Measurements from ENCODE around the gene EIF2S1.
"Not testable (repeated sequence)": the region's sequence is repeated elsewhere in the genome, so short reads cannot be mapped to it uniquely, and the experiment has no call there.

The EIF2S1 gene

GRCh38 chr14:67389811-67390534 is 29.8 kb downstream of the EIF2S1 start:
- Mint-ChIP-seq H3K27me3 (no peaks in the 10 kb centered on the region), H3K27ac (no peak overlapping the region), H3K4me3 (no peak overlapping the region), H3K36me3 (peaks cover 7% of the 10 kb centered on the region), H3K4me1 (no peaks in the 10 kb centered on the region), H3K9me3 (no peaks in the 10 kb centered on the region)
- DNase-seq (ENCODE audit: low spot score in 2 of 2), result no peak
- ATAC-seq (ENCODE audit: low read depth), result no peak

GRCh38 chr14:67391268-67391667 is 31.1 kb downstream of the EIF2S1 start:
- H3K36me3 Mint-ChIP-seq, result peaks cover 3% of the 10 kb centered on the region
- no peak for ATAC-seq (ENCODE audit: low read depth)
- no peak overlapping the region for H3K27ac Mint-ChIP-seq
- H3K9me3 Mint-ChIP-seq, result no peaks in the 10 kb centered on the region
- H3K4me3 Mint-ChIP-seq, result no peak overlapping the region
- H3K4me1 Mint-ChIP-seq, result no peaks in the 10 kb centered on the region
- no peaks in the 10 kb centered on the region for H3K27me3 Mint-ChIP-seq
- DNase-seq (ENCODE audit: low spot score in 2 of 2), result no peak

- no peak overlapping the region for H3K27ac Mint-ChIP-seq
- no peak for ATAC-seq (ENCODE audit: low read depth)
- H3K4me1 Mint-ChIP-seq, result no peaks in the 10 kb centered on the region
- no peaks in the 10 kb centered on the region for H3K27me3 Mint-ChIP-seq
- no peak for DNase-seq (ENCODE audit: low spot score in 2 of 2)
- no peak overlapping the region for H3K4me3 Mint-ChIP-seq
- no peaks in the 10 kb centered on the region for H3K36me3 Mint-ChIP-seq
- no peaks in the 10 kb centered on the region for H3K9me3 Mint-ChIP-seq
Observed at GRCh38 chr14:67392123-67392522, 32.0 kb downstream of the EIF2S1 start.

- H3K4me1 Mint-ChIP-seq, result no peaks in the 10 kb centered on the region
- H3K9me3 Mint-ChIP-seq, result no peaks in the 10 kb centered on the region
- H3K27ac Mint-ChIP-seq, result no peak overlapping the region
- no peak for DNase-seq (ENCODE audit: low spot score in 2 of 2)
- no peak overlapping the region for H3K4me3 Mint-ChIP-seq
- no peaks in the 10 kb centered on the region for H3K36me3 Mint-ChIP-seq
- no peaks in the 10 kb centered on the region for H3K27me3 Mint-ChIP-seq
- no peak for ATAC-seq (ENCODE audit: low read depth)
Observed at GRCh38 chr14:67392800-67393199, 32.7 kb downstream of the EIF2S1 start.

GRCh38 chr14:67393689-67394088 is 33.6 kb downstream of the EIF2S1 start:
- no peaks in the 10 kb centered on the region for H3K36me3 Mint-ChIP-seq
- ATAC-seq (ENCODE audit: low read depth), result no peak

GRCh38 chr14:67395086-67395875 is 35.2 kb downstream of the EIF2S1 start:
- Mint-ChIP-seq H3K27me3 (peaks cover 10% of the 10 kb centered on the region), H3K27ac (no peak overlapping the region), H3K4me3 (no peak overlapping the region), H3K36me3 (no peaks in the 10 kb centered on the region), H3K4me1 (no peaks in the 10 kb centered on the region), H3K9me3 (no peaks in the 10 kb centered on the region)
- no peak for DNase-seq (ENCODE audit: low spot score in 2 of 2)
- ATAC-seq (ENCODE audit: low read depth), result no peak

More at GRCh38 chr14:67393689-67394088, 33.6 kb downstream of the EIF2S1 start:
- H3K4me3 Mint-ChIP-seq, result no peak overlapping the region
- peaks cover 4% of the 10 kb centered on the region for H3K27me3 Mint-ChIP-seq
- no peak overlapping the region for H3K27ac Mint-ChIP-seq
- no peak for DNase-seq (ENCODE audit: low spot score in 2 of 2)
- no peaks in the 10 kb centered on the region for H3K4me1 Mint-ChIP-seq
- no peaks in the 10 kb centered on the region for H3K9me3 Mint-ChIP-seq

- no peak for DNase-seq (ENCODE audit: low spot score in 2 of 2)
- ATAC-seq (ENCODE audit: low read depth), result no peak
Observed at GRCh38 chr14:67395876-67396189, 35.7 kb downstream of the EIF2S1 start.

GRCh38 chr14:67396381-67396970 is 36.3 kb downstream of the EIF2S1 start:
- H3K4me1 Mint-ChIP-seq, result no peaks in the 10 kb centered on the region
- H3K27me3 Mint-ChIP-seq, result peaks cover 10% of the 10 kb centered on the region
- ATAC-seq (ENCODE audit: low read depth) (no peak), DNase-seq (ENCODE audit: low spot score in 2 of 2) (no peak)
- H3K9me3 Mint-ChIP-seq, result no peaks in the 10 kb centered on the region
- no peaks in the 10 kb centered on the region for H3K36me3 Mint-ChIP-seq
- H3K27ac Mint-ChIP-seq, result no peak overlapping the region
- no peak overlapping the region for H3K4me3 Mint-ChIP-seq

More at GRCh38 chr14:67395876-67396189, 35.7 kb downstream of the EIF2S1 start:
- H3K27ac Mint-ChIP-seq, result no peak overlapping the region
- no peaks in the 10 kb centered on the region for H3K36me3 Mint-ChIP-seq
- H3K27me3 Mint-ChIP-seq, result peaks cover 10% of the 10 kb centered on the region
- no peak overlapping the region for H3K4me3 Mint-ChIP-seq
- no peaks in the 10 kb centered on the region for H3K4me1 Mint-ChIP-seq
- H3K9me3 Mint-ChIP-seq, result no peaks in the 10 kb centered on the region

GRCh38 chr14:67397536-67397935 is 37.4 kb downstream of the EIF2S1 start:
- no peaks in the 10 kb centered on the region for H3K36me3 Mint-ChIP-seq
- H3K27ac Mint-ChIP-seq, result no peak overlapping the region
- peaks cover 11% of the 10 kb centered on the region for H3K27me3 Mint-ChIP-seq
- no peak overlapping the region for H3K4me3 Mint-ChIP-seq
- no peaks in the 10 kb centered on the region for H3K9me3 Mint-ChIP-seq
- no peaks in the 10 kb centered on the region for H3K4me1 Mint-ChIP-seq
- ATAC-seq (ENCODE audit: low read depth) (no peak), DNase-seq (ENCODE audit: low spot score in 2 of 2) (no peak)

- ATAC-seq (ENCODE audit: low read depth), result no peak
- Mint-ChIP-seq H3K36me3 (no peaks in the 10 kb centered on the region), H3K9me3 (no peaks in the 10 kb centered on the region), H3K27ac (no peak overlapping the region), H3K4me3 (no peak overlapping the region), H3K27me3 (peaks cover 11% of the 10 kb centered on the region), H3K4me1 (no peaks in the 10 kb centered on the region)
- no peak for DNase-seq (ENCODE audit: low spot score in 2 of 2)
Observed at GRCh38 chr14:67400434-67400833, 40.3 kb downstream of the EIF2S1 start.

- no peak overlapping the region for H3K4me3 Mint-ChIP-seq
- peaks cover 1% of the 10 kb centered on the region for H3K36me3 Mint-ChIP-seq
- H3K27me3 Mint-ChIP-seq, result peaks cover 7% of the 10 kb centered on the region
- H3K27ac Mint-ChIP-seq, result no peak overlapping the region
- ATAC-seq (ENCODE audit: low read depth), result no peak
- DNase-seq (ENCODE audit: low spot score in 2 of 2), result no peak
- H3K4me1 Mint-ChIP-seq, result no peaks in the 10 kb centered on the region
- H3K9me3 Mint-ChIP-seq, result no peaks in the 10 kb centered on the region
Observed at GRCh38 chr14:67405771-67406170, 45.6 kb downstream of the EIF2S1 start.

- H3K4me3 Mint-ChIP-seq; DNase-seq (ENCODE audit: low spot score in 2 of 2): not testable (repeated sequence)
Observed at GRCh38 chr14:67408122-67408801, 48.1 kb downstream of the EIF2S1 start.

GRCh38 chr14:67409461-67409860 is 49.3 kb downstream of the EIF2S1 start:
- DNase-seq (ENCODE audit: low spot score in 2 of 2), result no peak
- Mint-ChIP-seq H3K27ac (no peak overlapping the region), H3K27me3 (peaks cover 15% of the 10 kb centered on the region), H3K36me3 (peaks cover 1% of the 10 kb centered on the region), H3K4me1 (peaks cover 4% of the 10 kb centered on the region), H3K9me3 (no peaks in the 10 kb centered on the region), H3K4me3 (no peak overlapping the region)
- no peak for ATAC-seq (ENCODE audit: low read depth)

More at GRCh38 chr14:67408122-67408801, 48.1 kb downstream of the EIF2S1 start:
- H3K9me3 Mint-ChIP-seq; ATAC-seq (ENCODE audit: low read depth); H3K27ac Mint-ChIP-seq; H3K4me1 Mint-ChIP-seq; H3K36me3 Mint-ChIP-seq: not testable (repeated sequence)
- peaks cover 15% of the 10 kb centered on the region for H3K27me3 Mint-ChIP-seq

- DNase-seq (ENCODE audit: low spot score in 2 of 2) (no peak), ATAC-seq (ENCODE audit: low read depth) (no peak)
- Mint-ChIP-seq H3K36me3 (peaks cover 1% of the 10 kb centered on the region), H3K4me3 (no peak overlapping the region), H3K9me3 (no peaks in the 10 kb centered on the region), H3K27me3 (peaks cover 15% of the 10 kb centered on the region), H3K4me1 (peaks cover 4% of the 10 kb centered on the region), H3K27ac (no peak overlapping the region)
Observed at GRCh38 chr14:67410313-67410712, 50.2 kb downstream of the EIF2S1 start.
